Keratinocyte (primary cell): ENCODE measurements around the gene SNRPA1. TPM values are rescaled to one million over a fixed set of nuclear protein-coding genes. Genes with fewer than 3 reads are reported as not detected.

Source experiments
- DNase-seq: peaks from one replicate; pipeline ENCODE4 v3.0.0-alpha.2; 2011; ENCODE audit warnings: low read depth, missing footprints, low spot score
- FAIRE-seq: peaks from 2 replicates; lab custom pipeline; 2011; peaks lifted over from hg19 to GRCh38; lab: Jason Lieb, UNC
- H2AFZ ChIP-seq: 2 replicates; pipeline ENCODE4 v1.6.0; 2012; ENCODE audit warnings: low read length, control low read depth, inconsistent platforms; ENCODE audit not compliant: control insufficient read depth
- H3K27ac ChIP-seq: 2 replicates; pipeline ENCODE4 v1.5.1; 2011; ENCODE audit warnings: low read length; ENCODE audit not compliant: control insufficient read depth, insufficient read depth
- H3K27me3 ChIP-seq: 3 replicates; pipeline ENCODE4 v1.6.0; 2011; ENCODE audit warnings: low read length; ENCODE audit not compliant: control insufficient read depth, insufficient read depth; ENCODE audit errors: extremely low read depth
- H3K36me3 ChIP-seq, 2 experiments: 2 replicates in 1 of 2; 3 replicates in 1 of 2; pipeline ENCODE4 v1.5.1; 2011; ENCODE audit warnings: low read length in 2 of 2, mild to moderate bottlenecking in 1 of 2; ENCODE audit not compliant: control insufficient read depth in 2 of 2, insufficient read depth in 2 of 2; ENCODE audit errors: extremely low read depth in 1 of 2
- H3K4me1 ChIP-seq: 3 replicates; pipeline ENCODE4 v1.5.1; 2011; ENCODE audit warnings: low read length; ENCODE audit not compliant: control insufficient read depth, insufficient read depth; ENCODE audit errors: extremely low read depth
- H3K4me2 ChIP-seq: 3 replicates; pipeline ENCODE4 v1.6.0; 2011; ENCODE audit warnings: low read depth, low read length; ENCODE audit not compliant: control insufficient read depth, insufficient read depth; ENCODE audit errors: extremely low read depth
- H3K4me3 ChIP-seq, 3 experiments: fragments of 200-600 bp in 1 of 3; sonication (generic) in 1 of 3; 2 replicates in 2 of 3; 3 replicates in 1 of 3; pipeline ENCODE4 v1.5.1; 2011 to 2016; ENCODE audit warnings: low read length in 3 of 3, mild to moderate bottlenecking in 3 of 3, control low read depth in 2 of 3, inconsistent platforms in 1 of 3, low read depth in 1 of 3, mixed read lengths in 1 of 3, mixed run types in 1 of 3, moderate library complexity in 1 of 3; ENCODE audit not compliant: control insufficient read depth in 2 of 3, insufficient read depth in 2 of 3; ENCODE audit errors: extremely low read depth in 1 of 3
- H3K79me2 ChIP-seq: 2 replicates; pipeline ENCODE4 v1.6.0; 2012; ENCODE audit warnings: low read length; ENCODE audit not compliant: control insufficient read depth, insufficient read depth
- H3K9ac ChIP-seq: 3 replicates; pipeline ENCODE4 v1.6.0; 2011; ENCODE audit warnings: low read length; ENCODE audit not compliant: control insufficient read depth, insufficient read depth; ENCODE audit errors: extremely low read depth
- H3K9me1 ChIP-seq: 3 replicates; pipeline ENCODE4 v1.6.0; 2011; ENCODE audit warnings: low read length; ENCODE audit not compliant: control insufficient read depth, insufficient read depth; ENCODE audit errors: extremely low read depth
- H3K9me3 ChIP-seq: 2 replicates; pipeline ENCODE4 v1.5.1; 2012; ENCODE audit warnings: low read depth, low read length; ENCODE audit not compliant: control insufficient read depth
- H4K20me1 ChIP-seq: 3 replicates; pipeline ENCODE4 v1.6.0; 2011; ENCODE audit warnings: low read length; ENCODE audit not compliant: control insufficient read depth, insufficient read depth; ENCODE audit errors: extremely low read depth
- CTCF ChIP-seq, 3 experiments: IDR thresholded peaks in 1 of 3; conservative IDR thresholded peaks in 1 of 3; optimal IDR thresholded peaks in 1 of 3; 2 replicates in 2 of 3; 3 replicates in 1 of 3; pipeline versions ENCODE3 to v1.5.1; 2011; ENCODE audit warnings: low read length in 3 of 3, mild to moderate bottlenecking in 3 of 3, moderate library complexity in 2 of 3, control low read depth in 1 of 3, inconsistent platforms in 1 of 3; ENCODE audit not compliant: insufficient read depth in 2 of 3; ENCODE audit errors: extremely low read depth in 1 of 3
- EZH2 ChIP-seq: IDR thresholded peaks from one replicate; pipeline ENCODE4 v1.6.1; 2012; ENCODE audit warnings: inconsistent platforms, mild to moderate bottlenecking, low read length, moderate library complexity
- dilution Hi-C: fragments of 300-500 bp; cut with MboI; formaldehyde crosslinking; loops from one replicate; pipeline ENCODE4 v1.7.0; 2020; ENCODE audit warnings: low sequenced_read_pairs; ENCODE audit not compliant: extremely low pct_ligation_motif_present
- polyA plus RNA-seq, 5 experiments: library from polyadenylated mRNA; depleted of rRNA in 3 of 5; stranded (reverse) in 3 of 5; stranded (forward) in 1 of 5; unstranded in 1 of 5; fragments of >200 nt; gene quantifications; 1 replicate in 1 of 5; 2 replicates in 3 of 5; 3 replicates in 1 of 5; pipeline versions ENCODE4 v1.2.1 to v1.2.3, GENCODE V29; 2011 to 2012; ENCODE audit warnings: missing spikeins in 2 of 5, low read depth in 1 of 5, low replicate concordance in 1 of 5

The SNRPA1 gene
- polyA plus RNA-seq, 1 donor (not counting 4 experiments of a cell fraction or from before 2014, with no cell fraction given): 106 TPM

- no peaks in the 10 kb centered on the region for H3K9me3 ChIP-seq
- no peak overlapping the region for H2AFZ ChIP-seq
- no peak overlapping the region for H3K4me2 ChIP-seq
- H3K27ac ChIP-seq: no peak overlapping the region
- peaks cover 0 to 3% of the 10 kb centered on the region in 2 experiments for H3K36me3 ChIP-seq
- H3K4me1 ChIP-seq: no peaks in the 10 kb centered on the region
- FAIRE-seq: no peak
- no peak for DNase-seq
- TF ChIP-seq EZH2 (no peak), CTCF (optimal IDR thresholded peaks at IDR 0.05 in 1 of 3, IDR thresholded peaks at IDR 0.05 in 1 of 3, conservative IDR thresholded peaks at IDR 0.05 in 1 of 3; ENCODE audit: extremely low read depth in 1 of 3, insufficient read depth in 2 of 3, low read length in 3 of 3) (no peak)
- no peaks in the 10 kb centered on the region for H3K27me3 ChIP-seq
- H3K4me3 ChIP-seq: no peak overlapping the region
- dilution Hi-C loops: no loop called here
- no peak overlapping the region for H3K9ac ChIP-seq
- no peaks in the 10 kb centered on the region for H3K9me1 ChIP-seq
- H3K79me2 ChIP-seq: no peaks in the 10 kb centered on the region
- H4K20me1 ChIP-seq: no peaks in the 10 kb centered on the region
Observed at GRCh38 chr15:101324524-101325177, 29.6 kb upstream of the SNRPA1 start.

GRCh38 chr15:101323793-101324523, 28.9 kb upstream of the SNRPA1 start:
- no peak overlapping the region for H3K4me2 ChIP-seq
- no peak for FAIRE-seq

More at GRCh38 chr15:101323793-101324523, 28.9 kb upstream of the SNRPA1 start:
- TF ChIP-seq EZH2 (no peak), CTCF (optimal IDR thresholded peaks at IDR 0.05 in 1 of 3, IDR thresholded peaks at IDR 0.05 in 1 of 3, conservative IDR thresholded peaks at IDR 0.05 in 1 of 3; ENCODE audit: extremely low read depth in 1 of 3, insufficient read depth in 2 of 3, low read length in 3 of 3) (no peak)
- H3K27me3 ChIP-seq: no peaks in the 10 kb centered on the region
- dilution Hi-C loops: no loop called here
- no peak overlapping the region for H3K4me3 ChIP-seq
- H2AFZ ChIP-seq: no peak overlapping the region
- H3K27ac ChIP-seq: no peak overlapping the region
- peaks cover 2% of the 10 kb centered on the region for H3K4me1 ChIP-seq
- H4K20me1 ChIP-seq: no peaks in the 10 kb centered on the region
- H3K79me2 ChIP-seq: no peaks in the 10 kb centered on the region
- no peaks in the 10 kb centered on the region for H3K9me3 ChIP-seq
- no peak overlapping the region for H3K9ac ChIP-seq
- DNase-seq: no peak
- H3K36me3 ChIP-seq: peaks cover 0 to 3% of the 10 kb centered on the region in 2 experiments
- no peaks in the 10 kb centered on the region for H3K9me1 ChIP-seq
